Lower leg skin (tissue), 3 donors: ENCODE data around the gene MRTO4.

Experiments
- CTCF ChIP-seq, 3 donors: fragments of 450-650 bp; IDR thresholded peaks; one replicate each; pipeline ENCODE4 v1.5.1; 2016; ENCODE audit warnings: antibody characterized with exemption in 3 of 3, mild to moderate bottlenecking in 3 of 3, moderate library complexity in 2 of 3
- POLR2A ChIP-seq, 2 donors: fragments of 450-650 bp; IDR thresholded peaks; one replicate each; pipeline ENCODE4 v1.6.1; 2016 to 2017; ENCODE audit warnings: antibody characterized with exemption in 2 of 2, mild to moderate bottlenecking in 1 of 2, moderate library complexity in 1 of 2

- TF ChIP-seq POLR2A (IDR thresholded peaks at IDR 0.05) (no peak), CTCF (IDR thresholded peaks at IDR 0.05) (no peak)
These were observed 16.8 kb downstream of the MRTO4 start for GRCh38 chr1:19268445-19268844.
